Erythroblast (primary cell): Measurements from ENCODE around the gene NUMBL.

ENCODE experiments used
- GATA1 ChIP-seq: IDR thresholded peaks from 2 replicates; pipeline ENCODE4 v1.6.1; 2011; ENCODE audit warnings: low read depth, mild to moderate bottlenecking, control low read depth, low read length, moderate library complexity
- POLR2A ChIP-seq: IDR thresholded peaks from 2 replicates; pipeline ENCODE4 v1.6.1; 2011; ENCODE audit warnings: mild to moderate bottlenecking, low read length

GRCh38 chr19:40630571-40631160 lies 59.8 kb downstream of the NUMBL start:
- TF ChIP-seq POLR2A (no peak), GATA1 (no peak)
